Gastroesophageal sphincter (tissue), 4 donors: ENCODE measurements around the gene NHS. TPM values are rescaled to one million over a fixed set of nuclear protein-coding genes. Genes with fewer than 3 reads are reported as not detected.

Experiments
- ATAC-seq: fragments of 150-250 bp; one replicate; pipeline ENCODE4 v1.9.1; 2016; ENCODE audit warnings: mild to moderate bottlenecking, moderate library complexity
- H3K27ac ChIP-seq, 4 donors: fragments of 200-600 bp; sonication (generic) in 3 of 4; 1 replicate in 3 of 4; 2 replicates in 1 of 4; pipeline ENCODE4 v1.5.1; 2016 to 2019
- H3K27me3 ChIP-seq: fragments of 200-600 bp; sonication (generic); one replicate; pipeline ENCODE4 v1.5.1; 2019
- H3K36me3 ChIP-seq, 2 donors: fragments of 200-600 bp; sonication (generic); one replicate each; pipeline ENCODE4 v1.5.1; 2019; ENCODE audit warnings: control low read depth in 1 of 2
- H3K4me1 ChIP-seq, 3 donors: fragments of 200-600 bp; sonication (generic); 1 replicate in 2 of 3; 2 replicates in 1 of 3; pipeline ENCODE4 v1.5.1; 2016 to 2019; ENCODE audit warnings: control low read depth in 2 of 3
- H3K4me3 ChIP-seq, 2 donors: fragments of 200-600 bp; sonication (generic); one replicate each; pipeline ENCODE4 v1.5.1; 2019; ENCODE audit warnings: mild to moderate bottlenecking in 1 of 2, moderate library complexity in 1 of 2
- H3K9me3 ChIP-seq, 3 donors: fragments of 200-600 bp; sonication (generic); one replicate each; pipeline ENCODE4 v1.5.1; 2017 to 2019; ENCODE audit warnings: control low read depth in 2 of 3
- CTCF ChIP-seq, 4 experiments: fragments of 200-600 bp in 2 of 4; fragments of 450-650 bp in 2 of 4; sonication (generic) in 1 of 4; IDR thresholded peaks; one replicate each; pipeline ENCODE4 v1.5.1; 2017 to 2019; ENCODE audit warnings: antibody characterized with exemption in 4 of 4, mild to moderate bottlenecking in 2 of 4, moderate library complexity in 2 of 4
- EP300 ChIP-seq: sonication (generic); formaldehyde crosslinking; IDR thresholded peaks from one replicate; pipeline ENCODE4 v1.6.1; 2017; ENCODE audit warnings: antibody characterized with exemption, mild to moderate bottlenecking
- POLR2A ChIP-seq, 2 donors: fragments of 450-650 bp; IDR thresholded peaks; one replicate each; pipeline ENCODE4 v1.6.1; 2017; ENCODE audit warnings: antibody characterized with exemption in 2 of 2, mild to moderate bottlenecking in 2 of 2, moderate library complexity in 1 of 2
- POLR2AphosphoS5 ChIP-seq: sonication (generic); formaldehyde crosslinking; IDR thresholded peaks from one replicate; pipeline ENCODE4 v1.6.1; 2017; ENCODE audit warnings: antibody characterized with exemption
- WGBS, 2 donors: methylation state at CpG; one replicate each; pipeline ENCODE4 v1.1.5; 2018; ENCODE audit warnings: low coverage in 1 of 2; 5-methylcytosine and 5-hydroxymethylcytosine counted together
- total RNA-seq, 4 donors: library from RNA; depleted of rRNA; stranded (reverse); fragments of >200 nt; gene quantifications; one replicate each; pipeline ENCODE4 v1.1.0, GENCODE V29; 2016

Gene NHS
- total RNA-seq, 4 donors from 2014 or later, result 4.7 to 12.3 (median 6.6) TPM

GRCh38 chrX:17474892-17475291 is 99.9 kb downstream of the NHS start:
- 17 to 60% methylated on average over 1 of the region's 2 CpGs for WGBS, 2 donors
- Histone ChIP-seq H3K4me3 (no peak overlapping the region), H3K9me3 (no peaks in the 10 kb centered on the region), H3K4me1 (peaks cover 0 to 22% (median 6%) of the 10 kb centered on the region in 3 donors), H3K27me3 (no peaks in the 10 kb centered on the region), H3K36me3 (no peaks in the 10 kb centered on the region), H3K27ac (no peak overlapping the region)
- TF ChIP-seq POLR2A (IDR thresholded peaks at IDR 0.05) (no peak), EP300 (no peak), POLR2AphosphoS5 (no peak), CTCF (IDR thresholded peaks at IDR 0.05) (no peak)
- ATAC-seq, result no peak

GRCh38 chrX:17475449-17476217 is 100.6 kb downstream of the NHS start:
- Histone ChIP-seq H3K4me3 (no peak overlapping the region), H3K9me3 (no peaks in the 10 kb centered on the region), H3K27me3 (no peaks in the 10 kb centered on the region), H3K27ac (no peak overlapping the region), H3K36me3 (no peaks in the 10 kb centered on the region), H3K4me1 (peaks cover 0 to 22% (median 6%) of the 10 kb centered on the region in 3 donors)
- WGBS, 2 donors, result 24 to 46% methylated on average over 4 of the region's 6 CpGs
- TF ChIP-seq POLR2AphosphoS5 (peak; percentile 17), CTCF (IDR thresholded peaks at IDR 0.05) (no peak), EP300 (no peak), POLR2A (IDR thresholded peaks at IDR 0.05) (no peak)
- no peak for ATAC-seq

- Histone ChIP-seq H3K4me3 (no peak overlapping the region), H3K27me3 (no peaks in the 10 kb centered on the region), H3K27ac (no peak overlapping the region), H3K36me3 (no peaks in the 10 kb centered on the region), H3K4me1 (peaks cover 0 to 27% (median 6%) of the 10 kb centered on the region in 3 donors), H3K9me3 (no peaks in the 10 kb centered on the region)
- TF ChIP-seq CTCF (IDR thresholded peaks at IDR 0.05) (no peak), POLR2A (IDR thresholded peaks at IDR 0.05) (no peak), EP300 (no peak), POLR2AphosphoS5 (no peak)
- 67% methylated on average over 1 of the region's 2 CpGs; no CpG with 5 or more reads in 1 of the 2 donors for WGBS, 2 donors
- ATAC-seq, result no peak
Measured at GRCh38 chrX:17476411-17476810, 101.4 kb downstream of the NHS start.

- Histone ChIP-seq H3K4me1 (peaks cover 0 to 12% (median 0%) of the 10 kb centered on the region in 3 donors), H3K27me3 (no peaks in the 10 kb centered on the region), H3K9me3 (no peaks in the 10 kb centered on the region), H3K4me3 (no peak overlapping the region), H3K36me3 (no peaks in the 10 kb centered on the region), H3K27ac (no peak overlapping the region)
- no peak for ATAC-seq
- 57 to 78% methylated on average over 3 to 4 of the region's 4 CpGs for WGBS, 2 donors
- TF ChIP-seq POLR2AphosphoS5, result no peak
- no peak for TF ChIP-seq EP300
- TF ChIP-seq CTCF (IDR thresholded peaks at IDR 0.05), result no peak
- no peak for TF ChIP-seq POLR2A (IDR thresholded peaks at IDR 0.05)
Measured at GRCh38 chrX:17481086-17481485, 106.1 kb downstream of the NHS start.

- 71% methylated on average over 1 of the region's 1 CpG; no CpG with 5 or more reads in 1 of the 2 donors for WGBS, 2 donors
- no peak overlapping the region for H3K27ac ChIP-seq
Measured at GRCh38 chrX:17484592-17484991, 109.6 kb downstream of the NHS start.

More at GRCh38 chrX:17484592-17484991, 109.6 kb downstream of the NHS start:
- Histone ChIP-seq H3K4me3 (no peak overlapping the region), H3K27me3 (no peaks in the 10 kb centered on the region), H3K9me3 (no peaks in the 10 kb centered on the region), H3K36me3 (no peaks in the 10 kb centered on the region), H3K4me1 (peaks cover 0 to 5% (median 0%) of the 10 kb centered on the region in 3 donors)
- no peak for ATAC-seq
- no peak for TF ChIP-seq CTCF (IDR thresholded peaks at IDR 0.05)
- no peak for TF ChIP-seq POLR2AphosphoS5
- no peak for TF ChIP-seq POLR2A (IDR thresholded peaks at IDR 0.05)
- no peak for TF ChIP-seq EP300
